Measurements from ENCODE around the gene HNF1B. TPM values are rescaled to one million over a fixed set of nuclear protein-coding genes. Genes with fewer than 3 reads are reported as not detected.
A peak's percentile ranks its signal among the peaks of the same experiment; 100 is the strongest.
"Not testable (repeated sequence)": the region's sequence is repeated elsewhere in the genome, so short reads cannot be mapped to it uniquely, and the experiment has no call there.

HNF1B gene
- total RNA-seq, 1 experiment from 2014 or later: not detected

DNA sequence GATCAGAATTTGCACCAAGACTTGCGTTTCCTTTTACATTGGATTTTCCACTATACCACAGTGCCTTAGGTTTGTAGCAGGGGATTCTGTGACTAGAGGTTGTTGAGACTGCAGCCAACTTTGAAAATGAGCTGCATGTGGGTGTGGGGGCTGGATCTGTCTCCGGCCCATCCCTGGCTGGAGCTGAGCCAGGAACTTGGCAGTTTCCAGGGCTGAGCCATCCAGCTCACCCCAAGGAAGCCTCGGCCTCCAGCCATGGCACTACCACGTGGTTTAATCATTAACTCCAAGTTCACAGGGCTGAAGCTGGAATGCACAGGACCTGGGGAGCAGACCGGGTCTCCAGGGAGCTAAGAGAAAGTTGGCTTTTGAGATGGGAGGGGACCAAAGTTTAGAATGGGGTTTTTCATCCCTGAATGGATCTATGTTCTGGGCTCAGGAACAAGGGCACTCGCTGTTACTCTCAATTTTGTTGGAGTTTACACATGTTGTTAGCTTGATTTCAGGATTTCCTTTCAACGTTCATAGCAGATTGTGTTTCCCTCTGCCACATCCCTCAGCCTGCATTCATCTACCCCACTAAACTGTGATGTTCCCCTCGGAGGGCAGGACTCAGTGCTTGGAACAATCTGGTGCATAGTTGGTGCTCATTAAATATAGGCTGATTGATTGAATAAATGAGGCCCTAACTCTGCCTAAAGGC, 42.3 kb upstream of the HNF1B start:
- Histone ChIP-seq H2AFZ (ENCODE audit: low read length) (no peak overlapping the region), H3K27me3 (ENCODE audit: low read length) (no peaks in the 10 kb centered on the region), H3K27ac (ENCODE audit: low read length) (no peak overlapping the region), H3K36me3 (ENCODE audit: insufficient read depth, low read length) (no peaks in the 10 kb centered on the region), H3K9me3 (ENCODE audit: low read length) (no peaks in the 10 kb centered on the region), H3K4me2 (ENCODE audit: low read depth, low read length, poor library complexity, severe bottlenecking) (no peak overlapping the region), H3K4me1 (ENCODE audit: low read length) (peaks cover 16% of the 10 kb centered on the region), H3K4me3 (ENCODE audit: low read length) (no peak overlapping the region), H4K20me1 (ENCODE audit: insufficient read depth, low read depth, low read length) (no peaks in the 10 kb centered on the region), H3K9ac (ENCODE audit: low read length) (no peak overlapping the region), H3K9me2 (replicated peaks; ENCODE audit: insufficient read depth, low read length) (no peaks in the 10 kb centered on the region), H3K79me2 (ENCODE audit: low read length) (no peaks in the 10 kb centered on the region)
- no peak for DNase-seq

DNA sequence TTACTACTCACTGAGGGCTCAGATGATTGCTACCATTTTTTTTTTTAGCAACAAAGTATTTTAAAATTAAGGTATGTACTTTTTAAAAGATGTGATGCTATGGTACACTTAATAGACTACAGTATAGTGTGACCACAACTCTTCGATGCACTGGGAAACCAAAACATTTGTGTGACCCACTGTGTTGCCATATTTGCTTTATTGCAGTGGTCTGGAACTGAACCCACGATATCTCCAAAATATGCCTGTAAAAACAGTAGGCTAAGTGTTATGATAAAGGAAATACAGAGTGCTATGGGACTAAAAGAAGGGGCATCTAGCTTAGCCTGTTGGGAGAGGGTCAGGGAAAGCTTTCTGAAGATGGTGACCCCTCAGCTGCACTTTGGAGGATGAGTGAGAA, 41.6 kb upstream of the HNF1B start:
- H3K9ac ChIP-seq (ENCODE audit: low read length): no peak overlapping the region
- H3K9me3 ChIP-seq (ENCODE audit: low read length): no peaks in the 10 kb centered on the region
- no peaks in the 10 kb centered on the region for H3K79me2 ChIP-seq (ENCODE audit: low read length)

DNA sequence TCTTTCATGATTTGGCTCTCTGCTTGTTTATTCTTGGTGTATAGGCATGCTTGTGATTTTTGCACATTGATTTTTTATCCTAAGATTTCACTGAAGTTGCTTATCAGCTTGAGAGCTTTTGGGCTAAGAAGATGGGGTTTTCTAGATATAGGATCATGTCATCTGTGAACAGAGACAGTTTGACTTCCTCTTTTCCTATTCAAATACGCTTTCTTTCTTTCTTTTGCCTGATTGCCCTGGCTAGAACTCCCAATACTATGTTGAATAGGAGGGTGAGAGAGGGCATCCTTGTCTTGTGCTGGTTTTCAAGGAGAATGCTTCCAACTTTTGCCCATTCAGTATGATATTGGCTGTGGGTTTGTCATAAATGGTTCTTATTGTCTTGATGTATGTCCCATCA, 37.6 kb upstream of the HNF1B start:
- DNase-seq: peak; percentile 73
- Histone ChIP-seq H3K4me1 (ENCODE audit: low read length) (peaks cover 21% of the 10 kb centered on the region), H3K4me2 (ENCODE audit: low read depth, low read length, poor library complexity, severe bottlenecking) (peak overlapping the region; percentile 24)
- not testable (repeated sequence) for H4K20me1 ChIP-seq (ENCODE audit: insufficient read depth, low read depth, low read length); H3K27me3 ChIP-seq (ENCODE audit: low read length); H3K9ac ChIP-seq (ENCODE audit: low read length); H3K27ac ChIP-seq (ENCODE audit: low read length); H3K9me2 ChIP-seq (replicated peaks; ENCODE audit: insufficient read depth, low read length); H3K36me3 ChIP-seq (ENCODE audit: insufficient read depth, low read length); H2AFZ ChIP-seq (ENCODE audit: low read length); H3K9me3 ChIP-seq (ENCODE audit: low read length); H3K4me3 ChIP-seq (ENCODE audit: low read length); H3K79me2 ChIP-seq (ENCODE audit: low read length)

More for the DNA sequence above, 41.6 kb upstream of the HNF1B start:
- Histone ChIP-seq H3K9me2 (replicated peaks; ENCODE audit: insufficient read depth, low read length) (no peaks in the 10 kb centered on the region), H3K4me2 (ENCODE audit: low read depth, low read length, poor library complexity, severe bottlenecking) (no peak overlapping the region), H4K20me1 (ENCODE audit: insufficient read depth, low read depth, low read length) (no peaks in the 10 kb centered on the region), H3K4me3 (ENCODE audit: low read length) (no peak overlapping the region), H3K27ac (ENCODE audit: low read length) (no peak overlapping the region), H3K27me3 (ENCODE audit: low read length) (no peaks in the 10 kb centered on the region), H3K4me1 (ENCODE audit: low read length) (peaks cover 21% of the 10 kb centered on the region), H2AFZ (ENCODE audit: low read length) (no peak overlapping the region), H3K36me3 (ENCODE audit: insufficient read depth, low read length) (no peaks in the 10 kb centered on the region)
- no peak for DNase-seq

GRCh38 chr17:37781451-37781850, 36.6 kb upstream of the HNF1B start:
- no peak overlapping the region for H3K27ac ChIP-seq (ENCODE audit: low read length)
- H3K9me3 ChIP-seq (ENCODE audit: low read length): no peaks in the 10 kb centered on the region
- no peak overlapping the region for H3K9ac ChIP-seq (ENCODE audit: low read length)
- H3K79me2 ChIP-seq (ENCODE audit: low read length): no peaks in the 10 kb centered on the region
- no peaks in the 10 kb centered on the region for H3K9me2 ChIP-seq (replicated peaks; ENCODE audit: insufficient read depth, low read length)
- H3K4me1 ChIP-seq (ENCODE audit: low read length): peaks cover 21% of the 10 kb centered on the region
- no peaks in the 10 kb centered on the region for H3K27me3 ChIP-seq (ENCODE audit: low read length)
- DNase-seq: no peak
- H3K4me3 ChIP-seq (ENCODE audit: low read length): no peak overlapping the region
- H3K36me3 ChIP-seq (ENCODE audit: insufficient read depth, low read length): no peaks in the 10 kb centered on the region
- no peak overlapping the region for H2AFZ ChIP-seq (ENCODE audit: low read length)
- no peaks in the 10 kb centered on the region for H4K20me1 ChIP-seq (ENCODE audit: insufficient read depth, low read depth, low read length)
- H3K4me2 ChIP-seq (ENCODE audit: low read depth, low read length, poor library complexity, severe bottlenecking): no peak overlapping the region

GRCh38 chr17:37779554-37779953, 34.7 kb upstream of the HNF1B start:
- no peaks in the 10 kb centered on the region for H3K79me2 ChIP-seq (ENCODE audit: low read length)
- no peak overlapping the region for H2AFZ ChIP-seq (ENCODE audit: low read length)
- H3K9me2 ChIP-seq (replicated peaks; ENCODE audit: insufficient read depth, low read length): no peaks in the 10 kb centered on the region
- no peaks in the 10 kb centered on the region for H3K36me3 ChIP-seq (ENCODE audit: insufficient read depth, low read length)
- DNase-seq: no peak
- no peak overlapping the region for H3K27ac ChIP-seq (ENCODE audit: low read length)
- no peaks in the 10 kb centered on the region for H3K27me3 ChIP-seq (ENCODE audit: low read length)
- H3K9me3 ChIP-seq (ENCODE audit: low read length): no peaks in the 10 kb centered on the region
- no peak overlapping the region for H3K9ac ChIP-seq (ENCODE audit: low read length)
- peaks cover 24% of the 10 kb centered on the region for H3K4me1 ChIP-seq (ENCODE audit: low read length)
- no peaks in the 10 kb centered on the region for H4K20me1 ChIP-seq (ENCODE audit: insufficient read depth, low read depth, low read length)
- H3K4me3 ChIP-seq (ENCODE audit: low read length): no peak overlapping the region
- H3K4me2 ChIP-seq (ENCODE audit: low read depth, low read length, poor library complexity, severe bottlenecking): no peak overlapping the region

DNA sequence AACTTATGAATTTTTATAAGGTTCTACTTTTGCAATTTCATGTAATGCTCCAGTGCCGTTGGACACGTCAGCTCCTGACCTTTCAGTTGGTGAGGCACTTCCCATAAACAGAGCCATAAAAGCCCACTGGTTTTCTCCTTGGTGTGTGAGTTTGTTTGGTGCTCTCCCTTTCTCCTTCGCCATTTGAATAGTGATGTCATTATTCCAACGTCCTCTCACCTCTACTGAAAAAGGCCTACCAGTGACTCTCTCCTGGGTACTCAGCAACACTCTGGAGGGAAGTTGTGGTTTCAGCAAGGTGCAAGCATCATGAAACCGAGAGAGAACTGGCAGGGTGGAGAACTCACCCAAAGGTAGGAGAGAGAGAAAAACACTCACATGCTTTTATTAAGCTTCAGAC, 29.6 kb upstream of the HNF1B start:
- Histone ChIP-seq H3K79me2 (ENCODE audit: low read length) (no peaks in the 10 kb centered on the region), H3K27me3 (ENCODE audit: low read length) (no peaks in the 10 kb centered on the region), H4K20me1 (ENCODE audit: insufficient read depth, low read depth, low read length) (no peaks in the 10 kb centered on the region), H2AFZ (ENCODE audit: low read length) (0 out of 2 replicates have a peak overlapping the region, but pooled peaks have one; percentile 5), H3K9ac (ENCODE audit: low read length) (no peak overlapping the region), H3K4me2 (ENCODE audit: low read depth, low read length, poor library complexity, severe bottlenecking) (peak overlapping the region; percentile 11), H3K27ac (ENCODE audit: low read length) (no peak overlapping the region), H3K9me2 (replicated peaks; ENCODE audit: insufficient read depth, low read length) (no peaks in the 10 kb centered on the region), H3K4me3 (ENCODE audit: low read length) (no peak overlapping the region), H3K36me3 (ENCODE audit: insufficient read depth, low read length) (no peaks in the 10 kb centered on the region), H3K4me1 (ENCODE audit: low read length) (peaks cover 7% of the 10 kb centered on the region), H3K9me3 (ENCODE audit: low read length) (no peaks in the 10 kb centered on the region)
- peak; percentile 54 for DNase-seq

- H3K4me3 ChIP-seq (ENCODE audit: low read length): no peak overlapping the region
- no peak overlapping the region for H3K4me2 ChIP-seq (ENCODE audit: low read depth, low read length, poor library complexity, severe bottlenecking)
- H2AFZ ChIP-seq (ENCODE audit: low read length): no peak overlapping the region
- H3K79me2 ChIP-seq (ENCODE audit: low read length): no peaks in the 10 kb centered on the region
- no peak overlapping the region for H3K9ac ChIP-seq (ENCODE audit: low read length)
- H3K27me3 ChIP-seq (ENCODE audit: low read length): no peaks in the 10 kb centered on the region
- peaks cover 7% of the 10 kb centered on the region for H3K4me1 ChIP-seq (ENCODE audit: low read length)
- no peaks in the 10 kb centered on the region for H3K9me3 ChIP-seq (ENCODE audit: low read length)
- H3K27ac ChIP-seq (ENCODE audit: low read length): no peak overlapping the region
- H3K9me2 ChIP-seq (replicated peaks; ENCODE audit: insufficient read depth, low read length): no peaks in the 10 kb centered on the region
- no peak for DNase-seq
- H4K20me1 ChIP-seq (ENCODE audit: insufficient read depth, low read depth, low read length): no peaks in the 10 kb centered on the region
- no peaks in the 10 kb centered on the region for H3K36me3 ChIP-seq (ENCODE audit: insufficient read depth, low read length)
These were observed 28.1 kb upstream of the HNF1B start for GRCh38 chr17:37772982-37773381.

DNA sequence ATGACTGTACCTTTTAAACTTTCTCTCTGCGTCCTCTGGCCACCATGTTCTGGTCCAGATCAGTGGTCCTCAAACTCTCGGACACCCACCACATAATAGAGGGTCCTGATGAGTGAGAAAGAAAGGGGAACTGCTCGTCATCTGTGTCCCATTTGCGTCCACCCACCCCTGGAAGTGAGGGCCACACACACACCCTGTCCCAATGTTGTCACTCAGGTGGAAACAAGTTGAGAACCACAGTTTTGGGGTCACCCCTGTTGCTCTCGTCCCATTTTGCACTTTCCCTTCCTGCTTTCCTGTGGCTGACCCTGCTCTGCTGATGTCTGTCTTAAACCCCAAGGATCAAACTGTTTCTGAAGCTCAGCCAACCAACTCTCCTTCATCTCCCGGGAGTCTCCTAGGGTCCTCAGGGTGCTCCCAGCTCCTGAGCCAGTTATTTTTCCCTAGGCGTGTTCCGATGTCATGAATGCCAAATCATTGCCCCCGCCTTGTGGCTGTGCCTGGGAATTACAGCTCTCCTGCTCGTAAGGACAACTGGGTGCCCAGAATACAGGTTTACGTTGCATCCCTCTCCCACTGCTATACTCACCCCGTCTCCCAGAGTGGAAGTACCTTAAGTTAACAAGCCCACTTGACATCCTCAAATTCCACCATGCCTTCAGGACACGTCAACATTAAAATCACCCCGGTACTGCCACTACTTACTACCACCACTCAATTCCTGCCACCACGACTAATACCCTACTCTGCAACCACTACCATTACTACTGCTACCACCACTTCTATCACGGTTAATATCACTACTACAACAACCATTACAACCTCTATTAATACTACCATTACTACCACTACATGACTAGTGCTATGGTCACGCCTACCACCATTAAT, 26.0 kb upstream of the HNF1B start:
- Histone ChIP-seq H3K27ac (ENCODE audit: low read length) (no peak overlapping the region), H3K27me3 (ENCODE audit: low read length) (no peaks in the 10 kb centered on the region), H2AFZ (ENCODE audit: low read length) (no peak overlapping the region), H3K79me2 (ENCODE audit: low read length) (no peaks in the 10 kb centered on the region), H3K9me2 (replicated peaks; ENCODE audit: insufficient read depth, low read length) (no peaks in the 10 kb centered on the region), H3K9ac (ENCODE audit: low read length) (no peak overlapping the region), H3K4me1 (ENCODE audit: low read length) (peaks cover 7% of the 10 kb centered on the region), H3K9me3 (ENCODE audit: low read length) (no peaks in the 10 kb centered on the region), H3K36me3 (ENCODE audit: insufficient read depth, low read length) (no peaks in the 10 kb centered on the region), H3K4me3 (ENCODE audit: low read length) (no peak overlapping the region), H4K20me1 (ENCODE audit: insufficient read depth, low read depth, low read length) (no peaks in the 10 kb centered on the region), H3K4me2 (ENCODE audit: low read depth, low read length, poor library complexity, severe bottlenecking) (no peak overlapping the region)
- peak; percentile 75 for DNase-seq

Data from Karpas-422 (cell line).